K562 (cell line): ENCODE measurements around the gene AMZ2. TPM values are rescaled to one million over a fixed set of nuclear protein-coding genes. Genes with fewer than 3 reads are reported as not detected.
A peak's percentile ranks its signal among the peaks of the same experiment; 100 is the strongest.

Experiments
- CBX5 ChIP-seq: IDR thresholded peaks from 2 replicates; pipeline ENCODE4 v1.6.1; 2014; ENCODE audit warnings: low read depth, borderline replicate concordance
- EGR1 ChIP-seq: fragments of 450-650 bp; conservative IDR thresholded peaks from 2 replicates; pipeline ENCODE4 v1.6.1; 2017; ENCODE audit warnings: mild to moderate bottlenecking
- FUS ChIP-seq: fragments of 200-400 bp; formaldehyde crosslinking; optimal IDR thresholded peaks from 2 replicates; pipeline ENCODE3; 2017; ENCODE audit warnings: low read depth, low read length
- GATAD2B ChIP-seq: fragments of 450-650 bp; IDR thresholded peaks from 2 replicates; pipeline ENCODE4 v1.6.1; 2017; ENCODE audit warnings: mild to moderate bottlenecking, borderline replicate concordance
- HDGF ChIP-seq: fragments of 450-650 bp; IDR thresholded peaks from 2 replicates; pipeline ENCODE4 v1.6.1; 2016
- KLF16 ChIP-seq: IDR thresholded peaks from 2 replicates; pipeline ENCODE4 v1.6.1; 2016; ENCODE audit warnings: antibody characterized with exemption
- MAZ ChIP-seq, 2 experiments: fragments of 450-650 bp in 1 of 2; sonication (generic) in 1 of 2; formaldehyde crosslinking; IDR thresholded peaks in 1 of 2; conservative IDR thresholded peaks in 1 of 2; 2 replicates each; pipeline versions ENCODE4 v1.4.0 to v1.5.0; 2020; ENCODE audit warnings: mild to moderate bottlenecking in 1 of 2, missing genetic modification reagents in 1 of 2
- MIER1 ChIP-seq: fragments of 450-650 bp; IDR thresholded peaks from 2 replicates; pipeline ENCODE4 v1.6.1; 2016; ENCODE audit warnings: antibody characterized with exemption, mild to moderate bottlenecking, low read depth
- MTF1 ChIP-seq: fragments of 250-450 bp; sonication (Bioruptor Pico); IDR thresholded peaks from 2 replicates; pipeline ENCODE4 v1.9.0; 2021; ENCODE audit warnings: moderate library complexity, mild to moderate bottlenecking, inconsistent platforms, borderline replicate concordance
- PPARD ChIP-seq: fragments of 250-450 bp; sonication (Bioruptor Pico); IDR thresholded peaks from 2 replicates; pipeline ENCODE4 v1.8.0; 2022; ENCODE audit warnings: inconsistent platforms, mild to moderate bottlenecking, moderate library complexity
- STAT5B ChIP-seq: fragments of 250-450 bp; sonication (Bioruptor Pico); IDR thresholded peaks from 2 replicates; pipeline ENCODE4 v1.8.0; 2021; ENCODE audit warnings: mild to moderate bottlenecking, inconsistent platforms
- STAT6 ChIP-seq: sonication (generic); formaldehyde crosslinking; IDR thresholded peaks from 2 replicates; pipeline ENCODE4 v1.8.1; 2023; ENCODE audit warnings: mild to moderate bottlenecking, missing genetic modification reagents
- U2AF2 ChIP-seq: fragments of 200-400 bp; formaldehyde crosslinking; optimal IDR thresholded peaks from 2 replicates; pipeline ENCODE3; 2017; ENCODE audit warnings: low read depth, mild to moderate bottlenecking, low read length
- ZBTB17 ChIP-seq: fragments of 450-650 bp; formaldehyde crosslinking; IDR thresholded peaks from 2 replicates; pipeline ENCODE4 v1.4.0; 2020; ENCODE audit warnings: mild to moderate bottlenecking
- ZFPM2 ChIP-seq: fragments of 250-450 bp; sonication (Bioruptor Pico); IDR thresholded peaks from 2 replicates; pipeline ENCODE4 v1.5.1; 2022; ENCODE audit warnings: mild to moderate bottlenecking
- ZNF232 ChIP-seq: sonication (generic); formaldehyde crosslinking; IDR thresholded peaks from 2 replicates; pipeline ENCODE4 v1.8.0; 2022; ENCODE audit warnings: mild to moderate bottlenecking, missing genetic modification reagents
- ZNF263 ChIP-seq: sonication (generic); formaldehyde crosslinking; IDR thresholded peaks from 2 replicates; pipeline ENCODE4 v1.8.0; 2022; ENCODE audit warnings: mild to moderate bottlenecking, missing genetic modification reagents, borderline replicate concordance
- ZNF444 ChIP-seq: fragments of 250-450 bp; sonication (Bioruptor Pico); IDR thresholded peaks from 2 replicates; pipeline ENCODE4 v1.4.0; 2020; ENCODE audit warnings: mild to moderate bottlenecking, moderate library complexity
- ZNF699 ChIP-seq: fragments of 250-450 bp; sonication (Bioruptor Pico); IDR thresholded peaks from 2 replicates; pipeline ENCODE4 v1.8.0; 2021; ENCODE audit warnings: mild to moderate bottlenecking, moderate library complexity; ENCODE audit not compliant: insufficient replicate concordance
- ZNF717 ChIP-seq: fragments of 250-450 bp; sonication (Bioruptor Pico); IDR thresholded peaks from 2 replicates; pipeline ENCODE4 v1.5.0; 2021
- ZNF778 ChIP-seq: fragments of 450-650 bp; formaldehyde crosslinking; IDR thresholded peaks from 2 replicates; pipeline ENCODE4 v1.4.0; 2020; ENCODE audit warnings: mild to moderate bottlenecking, moderate library complexity
- polyA plus RNA-seq, 8 experiments: library from polyadenylated mRNA; depleted of rRNA in 4 of 8; stranded (reverse) in 5 of 8; unstranded in 3 of 8; fragments of >200 nt; fragmentation: Nextera tagmentation in 2 of 8; fragmentation: Illumina TruSeq in 1 of 8; extraction: Ambion mirVana in 2 of 8; extraction: Trizol in 1 of 8; gene quantifications; 2 replicates each; pipeline versions ENCODE4 v1.2.1 to v1.2.3, GENCODE V29; 2011 to 2014; ENCODE audit warnings: inconsistent platforms in 1 of 8, missing spikeins in 1 of 8
- total RNA-seq, 7 experiments: library from RNA; depleted of rRNA in 6 of 7; stranded (reverse); fragments of >200 nt in 6 of 7; fragmentation: Illumina TruSeq in 2 of 7; extraction: Trizol in 2 of 7; gene quantifications; 2 replicates each; pipeline versions ENCODE4 v1.2.1 to v1.2.3, GENCODE V29; 2011 to 2021; ENCODE audit warnings: low replicate concordance in 1 of 7
- TF ChIP-seq, protein P1 (sequence below): fragments of 200-400 bp; formaldehyde crosslinking; IDR thresholded peaks from 2 replicates; pipeline ENCODE4 v1.6.1; 2017; ENCODE audit warnings: mild to moderate bottlenecking, low read depth, low read length, moderate library complexity
- TF ChIP-seq, protein P2 (sequence below): fragments of 250-450 bp; sonication (Bioruptor Pico); IDR thresholded peaks from 2 replicates; pipeline ENCODE4 v1.4.0; 2020; ENCODE audit warnings: mild to moderate bottlenecking, moderate library complexity

AMZ2 gene
- total and polyA plus RNA-seq, 9 of the 15 experiments (the other 6 are each of a cell fraction or from before 2014, with no cell fraction given) = 22.6 to 92.2 (median 52.6) TPM

DNA sequence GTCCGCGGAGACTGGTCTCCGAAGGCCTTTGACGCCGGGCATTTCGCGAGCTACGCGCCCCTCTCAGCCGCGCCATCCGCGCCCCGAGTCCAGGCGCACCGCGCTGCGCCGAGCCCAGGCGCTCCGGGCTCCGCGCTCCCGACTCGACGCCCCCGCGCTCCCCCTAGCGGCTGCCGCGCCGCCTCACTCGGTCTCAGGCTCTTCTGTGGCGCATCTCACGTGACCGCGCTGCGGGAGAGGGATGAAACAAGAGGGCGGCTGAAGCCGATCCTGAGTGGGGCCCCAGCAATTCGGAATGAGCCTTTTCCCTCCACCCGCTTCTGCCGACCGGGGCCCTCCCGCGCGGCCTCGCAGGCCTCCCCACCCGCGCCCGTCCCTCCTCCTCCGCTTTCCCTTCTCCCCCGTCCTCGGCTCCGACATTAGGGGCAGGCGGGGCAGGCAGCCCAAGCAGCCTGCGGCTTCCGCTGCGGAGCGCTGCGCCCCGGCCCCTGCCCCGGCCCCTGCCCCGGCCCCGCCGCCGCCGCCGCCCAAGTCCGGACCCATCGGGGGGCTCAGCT, 42.5 kb upstream of the AMZ2 start (continued):
- TF ChIP-seq ZNF263 = peak; percentile 58; the same call in 1 of the 2 replicates
- no peak for TF ChIP-seq KLF16
- peak; percentile 84 to 92 for TF ChIP-seq MAZ (CRISPR knock-in tag; conservative IDR thresholded peaks at IDR 0.05 in 1 of 2, IDR thresholded peaks at IDR 0.05 in 1 of 2)
- TF ChIP-seq U2AF2 = no peak
- peak; percentile 77 for TF ChIP-seq EGR1
- 0 out of 2 replicates have a peak, but pooled peaks have one; percentile 18 for TF ChIP-seq ZBTB17 (CRISPR knock-in tag)
- TF ChIP-seq STAT5B (CRISPR knock-in tag) = no peak
- TF ChIP-seq GATAD2B = 0 out of 2 replicates have a peak, but pooled peaks have one; percentile 22
- no peak for TF ChIP-seq ZNF717
- TF ChIP-seq, protein P1, sequence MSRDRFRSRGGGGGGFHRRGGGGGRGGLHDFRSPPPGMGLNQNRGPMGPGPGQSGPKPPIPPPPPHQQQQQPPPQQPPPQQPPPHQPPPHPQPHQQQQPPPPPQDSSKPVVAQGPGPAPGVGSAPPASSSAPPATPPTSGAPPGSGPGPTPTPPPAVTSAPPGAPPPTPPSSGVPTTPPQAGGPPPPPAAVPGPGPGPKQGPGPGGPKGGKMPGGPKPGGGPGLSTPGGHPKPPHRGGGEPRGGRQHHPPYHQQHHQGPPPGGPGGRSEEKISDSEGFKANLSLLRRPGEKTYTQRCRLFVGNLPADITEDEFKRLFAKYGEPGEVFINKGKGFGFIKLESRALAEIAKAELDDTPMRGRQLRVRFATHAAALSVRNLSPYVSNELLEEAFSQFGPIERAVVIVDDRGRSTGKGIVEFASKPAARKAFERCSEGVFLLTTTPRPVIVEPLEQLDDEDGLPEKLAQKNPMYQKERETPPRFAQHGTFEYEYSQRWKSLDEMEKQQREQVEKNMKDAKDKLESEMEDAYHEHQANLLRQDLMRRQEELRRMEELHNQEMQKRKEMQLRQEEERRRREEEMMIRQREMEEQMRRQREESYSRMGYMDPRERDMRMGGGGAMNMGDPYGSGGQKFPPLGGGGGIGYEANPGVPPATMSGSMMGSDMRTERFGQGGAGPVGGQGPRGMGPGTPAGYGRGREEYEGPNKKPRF = no peak
- TF ChIP-seq ZNF232 (CRISPR knock-in tag) = no peak
- TF ChIP-seq CBX5 = no peak
- TF ChIP-seq PPARD = no peak
- TF ChIP-seq ZNF778 = no peak
- no peak for TF ChIP-seq MIER1
- TF ChIP-seq MTF1 = no peak
- no peak for TF ChIP-seq STAT6 (CRISPR knock-in tag)
- no peak for TF ChIP-seq ZFPM2 (CRISPR knock-in tag)
- TF ChIP-seq ZNF699 = no peak
- TF ChIP-seq ZNF444 (CRISPR knock-in tag) = no peak
- TF ChIP-seq, protein P2, sequence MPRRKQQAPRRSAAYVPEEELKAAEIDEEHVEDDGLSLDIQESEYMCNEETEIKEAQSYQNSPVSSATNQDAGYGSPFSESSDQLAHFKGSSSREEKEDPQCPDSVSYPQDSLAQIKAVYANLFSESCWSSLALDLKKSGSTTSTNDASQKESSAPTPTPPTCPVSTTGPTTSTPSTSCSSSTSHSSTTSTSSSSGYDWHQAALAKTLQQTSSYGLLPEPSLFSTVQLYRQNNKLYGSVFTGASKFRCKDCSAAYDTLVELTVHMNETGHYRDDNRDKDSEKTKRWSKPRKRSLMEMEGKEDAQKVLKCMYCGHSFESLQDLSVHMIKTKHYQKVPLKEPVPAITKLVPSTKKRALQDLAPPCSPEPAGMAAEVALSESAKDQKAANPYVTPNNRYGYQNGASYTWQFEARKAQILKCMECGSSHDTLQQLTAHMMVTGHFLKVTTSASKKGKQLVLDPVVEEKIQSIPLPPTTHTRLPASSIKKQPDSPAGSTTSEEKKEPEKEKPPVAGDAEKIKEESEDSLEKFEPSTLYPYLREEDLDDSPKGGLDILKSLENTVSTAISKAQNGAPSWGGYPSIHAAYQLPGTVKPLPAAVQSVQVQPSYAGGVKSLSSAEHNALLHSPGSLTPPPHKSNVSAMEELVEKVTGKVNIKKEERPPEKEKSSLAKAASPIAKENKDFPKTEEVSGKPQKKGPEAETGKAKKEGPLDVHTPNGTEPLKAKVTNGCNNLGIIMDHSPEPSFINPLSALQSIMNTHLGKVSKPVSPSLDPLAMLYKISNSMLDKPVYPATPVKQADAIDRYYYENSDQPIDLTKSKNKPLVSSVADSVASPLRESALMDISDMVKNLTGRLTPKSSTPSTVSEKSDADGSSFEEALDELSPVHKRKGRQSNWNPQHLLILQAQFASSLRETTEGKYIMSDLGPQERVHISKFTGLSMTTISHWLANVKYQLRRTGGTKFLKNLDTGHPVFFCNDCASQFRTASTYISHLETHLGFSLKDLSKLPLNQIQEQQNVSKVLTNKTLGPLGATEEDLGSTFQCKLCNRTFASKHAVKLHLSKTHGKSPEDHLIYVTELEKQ (CRISPR knock-in tag) = no peak
- no peak for TF ChIP-seq FUS
- no peak for TF ChIP-seq HDGF
